Neural crest cell (in vitro differentiated cells): ENCODE measurements around the gene PROK1. TPM values are rescaled to one million over a fixed set of nuclear protein-coding genes. Genes with fewer than 3 reads are reported as not detected.
A peak's percentile ranks its signal among the peaks of the same experiment; 100 is the strongest.

Experiments used
- DNase-seq: peaks from one replicate; pipeline ENCODE4 v3.0.0; 2021; ENCODE audit warnings: low read depth, mixed read lengths, low spot score
- H3K27ac Mint-ChIP-seq: one replicate; pipeline ENCODE4 v1.8.0; 2021; ENCODE audit warnings: mild to moderate bottlenecking, mixed read lengths; ENCODE audit not compliant: unreplicated experiment
- H3K27me3 Mint-ChIP-seq: 2 replicates; pipeline ENCODE4 v1.8.0; 2021; ENCODE audit warnings: low read depth, mild to moderate bottlenecking, mixed read lengths
- H3K36me3 Mint-ChIP-seq: 2 replicates; pipeline ENCODE4 v1.8.0; 2021; ENCODE audit warnings: low read depth, mild to moderate bottlenecking, mixed read lengths
- H3K4me1 Mint-ChIP-seq: 2 replicates; pipeline ENCODE4 v1.8.0; 2021; ENCODE audit warnings: mixed read lengths
- H3K4me3 Mint-ChIP-seq: one replicate; pipeline ENCODE4 v1.8.0; 2021; ENCODE audit warnings: mild to moderate bottlenecking, mixed read lengths
- H3K9me3 Mint-ChIP-seq: 2 replicates; pipeline ENCODE4 v1.8.0; 2021; ENCODE audit warnings: mixed read lengths
- total RNA-seq: library from RNA; stranded (reverse); gene quantifications from 2 replicates; pipeline ENCODE4 v1.2.1, GENCODE V29; 2021
- TF ChIP-seq, protein P1 (sequence below): fragments of 200-600 bp; sonication (generic); conservative IDR thresholded peaks from 2 replicates; pipeline ENCODE4 v1.5.0; 2021; ENCODE audit warnings: antibody characterized with exemption, mild to moderate bottlenecking

PROK1 gene
- total RNA-seq, 1 donor from 2014 or later = not detected

DNA sequence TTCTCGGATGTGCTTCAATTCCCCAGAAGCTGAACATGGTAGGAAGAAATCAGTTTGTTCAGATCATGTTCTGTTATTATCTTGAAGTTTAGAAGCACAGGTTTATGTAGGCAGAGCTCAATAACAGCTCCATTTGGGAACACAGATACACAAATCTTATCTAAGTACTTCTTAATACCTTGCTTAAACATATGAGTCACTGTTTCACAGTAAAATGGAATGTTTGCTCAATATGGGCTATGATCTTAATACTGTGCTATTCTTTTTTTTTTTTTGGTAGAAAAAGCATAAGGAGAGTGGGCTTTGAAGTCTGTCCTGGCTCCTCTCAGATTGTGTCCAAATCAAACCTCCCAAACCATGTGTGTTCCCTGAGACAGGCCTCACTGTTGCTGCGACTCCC is 13.4 kb downstream of the PROK1 start:
- no peaks in the 10 kb centered on the region for H3K27me3 Mint-ChIP-seq
- H3K36me3 Mint-ChIP-seq = no peaks in the 10 kb centered on the region
- TF ChIP-seq, protein P1, sequence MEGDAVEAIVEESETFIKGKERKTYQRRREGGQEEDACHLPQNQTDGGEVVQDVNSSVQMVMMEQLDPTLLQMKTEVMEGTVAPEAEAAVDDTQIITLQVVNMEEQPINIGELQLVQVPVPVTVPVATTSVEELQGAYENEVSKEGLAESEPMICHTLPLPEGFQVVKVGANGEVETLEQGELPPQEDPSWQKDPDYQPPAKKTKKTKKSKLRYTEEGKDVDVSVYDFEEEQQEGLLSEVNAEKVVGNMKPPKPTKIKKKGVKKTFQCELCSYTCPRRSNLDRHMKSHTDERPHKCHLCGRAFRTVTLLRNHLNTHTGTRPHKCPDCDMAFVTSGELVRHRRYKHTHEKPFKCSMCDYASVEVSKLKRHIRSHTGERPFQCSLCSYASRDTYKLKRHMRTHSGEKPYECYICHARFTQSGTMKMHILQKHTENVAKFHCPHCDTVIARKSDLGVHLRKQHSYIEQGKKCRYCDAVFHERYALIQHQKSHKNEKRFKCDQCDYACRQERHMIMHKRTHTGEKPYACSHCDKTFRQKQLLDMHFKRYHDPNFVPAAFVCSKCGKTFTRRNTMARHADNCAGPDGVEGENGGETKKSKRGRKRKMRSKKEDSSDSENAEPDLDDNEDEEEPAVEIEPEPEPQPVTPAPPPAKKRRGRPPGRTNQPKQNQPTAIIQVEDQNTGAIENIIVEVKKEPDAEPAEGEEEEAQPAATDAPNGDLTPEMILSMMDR = no peak
- no peaks in the 10 kb centered on the region for H3K9me3 Mint-ChIP-seq
- no peaks in the 10 kb centered on the region for H3K4me1 Mint-ChIP-seq
- peak overlapping the region; percentile 7 for H3K27ac Mint-ChIP-seq
- H3K4me3 Mint-ChIP-seq = no peak overlapping the region
- DNase-seq = no peak

DNA sequence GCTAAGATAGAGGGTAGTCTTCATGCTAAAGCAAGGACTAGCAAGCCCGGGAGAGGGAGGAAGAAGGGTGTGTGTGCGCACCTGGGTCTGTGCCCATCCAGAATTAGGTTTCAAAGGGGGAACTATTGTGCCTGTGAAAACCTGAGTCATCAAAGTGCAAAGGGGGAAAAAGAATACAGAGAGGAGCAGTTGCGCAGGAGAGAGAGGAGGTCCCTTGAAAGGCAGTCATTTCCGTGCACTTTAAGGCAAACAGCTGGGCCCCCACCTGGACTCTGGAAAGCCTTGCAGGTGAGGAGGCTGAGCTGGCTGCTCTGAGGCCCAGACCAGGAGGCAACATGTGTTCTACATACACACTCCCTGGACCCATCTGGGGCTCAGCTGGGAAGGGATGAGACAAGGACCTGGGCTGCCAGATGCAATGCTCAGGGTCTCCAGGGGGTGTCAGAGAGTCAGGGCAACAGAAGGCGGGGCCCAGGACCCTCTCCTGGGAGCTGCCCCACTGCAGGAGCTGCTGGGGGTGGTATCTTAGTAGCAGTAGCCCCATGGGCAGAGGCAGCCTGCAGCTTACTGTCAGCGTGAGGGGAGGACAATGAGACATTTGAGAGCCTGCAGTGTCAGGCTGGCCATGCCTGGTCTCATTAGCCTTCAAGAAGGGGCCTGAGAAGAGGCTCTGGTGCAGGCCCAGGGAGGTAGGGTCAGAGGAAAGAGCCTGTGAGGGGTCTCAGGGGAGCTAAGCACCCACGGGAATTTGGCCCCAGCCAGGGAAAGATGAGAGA is 14.3 kb downstream of the PROK1 start:
- no peak overlapping the region for H3K4me3 Mint-ChIP-seq
- H3K36me3 Mint-ChIP-seq = no peaks in the 10 kb centered on the region
- TF ChIP-seq, protein P1 = no peak
- H3K4me1 Mint-ChIP-seq = no peaks in the 10 kb centered on the region
- no peak for DNase-seq
- H3K9me3 Mint-ChIP-seq = no peaks in the 10 kb centered on the region
- no peak overlapping the region for H3K27ac Mint-ChIP-seq
- H3K27me3 Mint-ChIP-seq = no peaks in the 10 kb centered on the region

DNA sequence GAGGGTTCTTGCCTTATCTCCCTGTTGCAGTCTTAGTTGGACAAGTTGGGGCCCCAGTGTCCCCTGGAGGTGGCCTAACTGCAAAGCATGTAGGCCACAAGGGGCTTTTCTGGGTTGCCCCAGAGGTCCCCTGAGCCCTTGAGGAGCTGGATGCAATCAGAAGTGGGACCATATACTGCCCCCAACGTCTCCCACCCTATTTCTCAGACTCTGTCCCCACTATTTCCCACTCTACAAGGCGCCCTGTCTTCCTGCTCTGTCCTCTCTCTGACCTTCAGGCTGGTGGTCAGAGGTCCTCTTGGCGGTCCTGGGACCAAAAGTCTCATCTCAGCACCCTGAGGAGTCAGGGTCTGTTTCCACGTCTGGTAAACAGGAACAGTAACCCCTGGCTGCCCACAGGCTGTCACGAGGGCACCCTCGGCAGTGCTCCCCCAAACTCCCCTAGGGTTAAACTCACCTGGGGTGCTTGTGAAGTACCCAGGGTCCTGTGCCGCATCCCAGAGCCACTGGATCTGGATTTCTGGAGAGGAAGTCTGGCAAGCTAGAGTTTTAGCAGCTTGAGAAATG is 14.9 kb downstream of the PROK1 start:
- no peak for DNase-seq
- TF ChIP-seq, protein P1 = no peak
- Mint-ChIP-seq H3K27ac (no peak overlapping the region), H3K4me3 (no peak overlapping the region), H3K4me1 (no peaks in the 10 kb centered on the region), H3K27me3 (no peaks in the 10 kb centered on the region), H3K36me3 (no peaks in the 10 kb centered on the region), H3K9me3 (no peaks in the 10 kb centered on the region)

DNA sequence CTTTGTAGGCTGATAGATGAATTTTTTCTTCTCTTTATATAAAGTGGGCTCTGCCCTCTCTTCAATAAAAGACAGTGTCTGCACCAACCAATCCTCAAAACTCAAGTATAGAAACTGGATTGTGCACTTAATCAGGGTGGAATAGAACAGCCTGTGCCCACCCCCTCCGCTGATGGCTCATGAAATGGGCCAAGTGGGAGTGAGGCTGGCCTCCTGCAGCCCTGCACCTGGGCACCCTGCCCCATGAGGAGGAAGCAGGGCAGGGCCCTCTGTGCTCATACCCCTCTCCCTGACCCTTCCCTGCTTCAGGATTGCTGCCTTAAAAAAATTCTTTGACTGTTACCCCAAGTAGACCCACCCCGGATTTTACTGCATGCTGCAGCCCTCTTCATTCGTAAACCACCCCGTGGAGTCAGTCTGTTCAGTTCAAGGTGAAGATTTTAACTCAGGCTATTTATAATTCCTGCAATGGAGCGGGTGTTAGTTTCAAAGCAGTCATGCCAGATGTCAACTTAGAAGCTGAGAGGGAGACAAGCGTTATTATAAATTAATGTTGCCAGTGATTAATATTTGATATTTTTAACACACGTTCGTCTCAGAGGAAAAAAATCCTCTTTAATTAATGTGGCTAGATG is 15.8 kb downstream of the PROK1 start:
- Mint-ChIP-seq H3K4me3 (no peak overlapping the region), H3K27ac (no peak overlapping the region), H3K9me3 (no peaks in the 10 kb centered on the region), H3K36me3 (no peaks in the 10 kb centered on the region), H3K4me1 (no peaks in the 10 kb centered on the region), H3K27me3 (no peaks in the 10 kb centered on the region)
- no peak for DNase-seq
- TF ChIP-seq, protein P1 = no peak

DNA sequence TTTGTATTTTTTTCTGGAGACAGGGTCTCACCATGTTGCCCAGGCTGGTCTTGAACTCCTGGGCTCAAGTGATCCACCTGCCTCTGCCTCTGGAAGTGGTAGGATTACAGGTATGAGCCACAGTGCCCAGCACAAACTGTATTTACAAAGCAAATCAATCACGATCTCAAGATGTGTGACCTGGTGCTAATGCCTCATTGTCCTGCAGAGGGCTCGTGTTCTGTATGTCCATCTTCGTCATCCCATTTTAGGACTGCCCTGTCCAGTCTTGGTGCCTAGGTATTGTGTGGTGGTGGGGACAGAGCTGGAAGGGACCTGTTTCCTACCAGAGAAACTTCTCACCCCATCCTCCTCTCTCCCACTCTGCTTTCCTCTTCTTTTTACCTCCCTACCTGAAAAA is 20.2 kb downstream of the PROK1 start:
- Mint-ChIP-seq H3K27ac (no peak overlapping the region), H3K36me3 (no peaks in the 10 kb centered on the region), H3K4me1 (no peaks in the 10 kb centered on the region), H3K9me3 (no peaks in the 10 kb centered on the region), H3K4me3 (no peak overlapping the region), H3K27me3 (peaks cover 6% of the 10 kb centered on the region)
- TF ChIP-seq, protein P1 = no peak
- DNase-seq = no peak
